PC-3 (cell line): ENCODE measurements around the gene APBB2. TPM values are rescaled to one million over a fixed set of nuclear protein-coding genes. Genes with fewer than 3 reads are reported as not detected.

Experiments used
- ATAC-seq: fragments of 200-7000 bp; cut with Tn5 transposase; 2 replicates; pipeline ENCODE4 v1.9.1; 2020; ENCODE audit warnings: mild to moderate bottlenecking, moderate library complexity
- BruUV-seq: library from RNA; stranded (reverse); fragments of 400-500 nt; replicated peaks from 2 replicates; lab custom pipeline; 2021; lab: Mats Ljungman, UMichigan
- CTCF ChIA-PET: fragments of 300-600 bp; sonication (Branson Sonifier 250); formaldehyde crosslinking; loops from one replicate; lab custom pipeline; 2022; ENCODE audit warnings: antibody characterized with exemption; lab: Charles Lee
- POLR2A ChIA-PET: fragments of 300-600 bp; sonication (Branson Sonifier 250); formaldehyde crosslinking; loops from one replicate; lab custom pipeline; 2022; ENCODE audit warnings: antibody characterized with exemption; ENCODE audit not compliant: unreplicated experiment; lab: Charles Lee
- DNase-seq: peaks from one replicate; pipeline ENCODE4 v3.0.0-alpha.2; 2015
- H2AFZ ChIP-seq: fragments of 300-600 bp; sonication (generic); 2 replicates; pipeline ENCODE4 v1.6.0; 2016; ENCODE audit warnings: antibody characterized with exemption, low read length
- H3F3A ChIP-seq: fragments of 300-600 bp; sonication (generic); one replicate; pipeline ENCODE4 v1.6.0; 2017; ENCODE audit warnings: antibody characterized with exemption, low read length, control low read depth, mild to moderate bottlenecking; ENCODE audit not compliant: unreplicated experiment
- H3K27ac ChIP-seq: fragments of 300-600 bp; sonication (generic); 2 replicates; pipeline ENCODE4 v1.5.1; 2016; ENCODE audit warnings: mild to moderate bottlenecking, low read length
- H3K27me3 ChIP-seq: fragments of 300-600 bp; sonication (generic); 2 replicates; pipeline ENCODE4 v1.6.1; 2016; ENCODE audit warnings: low read length, mixed read lengths
- H3K36me3 ChIP-seq: fragments of 300-600 bp; sonication (generic); 2 replicates; pipeline ENCODE4 v1.6.1; 2016; ENCODE audit warnings: low read depth, mixed run types, low read length, mixed read lengths
- H3K4me1 ChIP-seq: fragments of 300-600 bp; sonication (generic); 2 replicates; pipeline ENCODE4 v1.5.1; 2016; ENCODE audit warnings: low read length; ENCODE audit not compliant: insufficient read depth
- H3K4me2 ChIP-seq: fragments of 300-600 bp; sonication (generic); 2 replicates; pipeline ENCODE4 v1.6.0; 2016; ENCODE audit warnings: low read length
- H3K4me3 ChIP-seq: fragments of 300-600 bp; sonication (generic); 2 replicates; pipeline ENCODE4 v1.5.1; 2016; ENCODE audit warnings: mild to moderate bottlenecking, low read length, mixed read lengths
- H3K79me2 ChIP-seq: fragments of 300-600 bp; sonication (generic); 2 replicates; pipeline ENCODE4 v1.6.1; 2017; ENCODE audit warnings: low read length, mixed read lengths
- H3K9ac ChIP-seq: fragments of 300-600 bp; sonication (generic); 2 replicates; pipeline ENCODE4 v1.6.0; 2016; ENCODE audit warnings: mild to moderate bottlenecking, low read length
- H3K9me2 ChIP-seq: fragments of 300-600 bp; sonication (generic); replicated peaks from 2 replicates; pipeline ENCODE4 v1.6.1; 2016; ENCODE audit warnings: mixed run types, low read length, mixed read lengths
- H3K9me3 ChIP-seq: fragments of 300-600 bp; sonication (generic); 2 replicates; pipeline ENCODE4 v1.6.1; 2016; ENCODE audit warnings: low read length, mixed read lengths
- H4K20me1 ChIP-seq: fragments of 300-600 bp; sonication (generic); 2 replicates; pipeline ENCODE4 v1.6.1; 2016; ENCODE audit warnings: low read length, mixed read lengths
- CTCF ChIP-seq: fragments of 300-600 bp; sonication (generic); conservative IDR thresholded peaks from 2 replicates; pipeline ENCODE4 v1.5.1; 2017; ENCODE audit warnings: antibody characterized with exemption, low read depth, mild to moderate bottlenecking, low read length
- EZH2 ChIP-seq: fragments of 300-600 bp; sonication (generic); IDR thresholded peaks from one replicate; pipeline ENCODE4 v1.6.1; 2017; ENCODE audit warnings: antibody characterized with exemption, mild to moderate bottlenecking, low read length; ENCODE audit not compliant: unreplicated experiment
- EZH2phosphoT487 ChIP-seq: fragments of 300-600 bp; sonication (generic); IDR thresholded peaks from 2 replicates; pipeline ENCODE4 v1.6.1; 2018; ENCODE audit warnings: mild to moderate bottlenecking, antibody characterized with exemption, low read length, borderline replicate concordance
- intact Hi-C: fragments of 100-400 bp; cut with micrococcal nuclease; formaldehyde crosslinking; loops from 2 replicates; pipeline ENCODE4 v1.9.0; 2023
- total RNA-seq: library from RNA; depleted of rRNA; stranded (reverse); fragments of >200 nt; gene quantifications from 2 replicates; pipeline ENCODE4 v1.2.3, GENCODE V29; 2014

The APBB2 gene
- total RNA-seq, 1 experiment from 2014 or later, result 24.7 TPM

DNA sequence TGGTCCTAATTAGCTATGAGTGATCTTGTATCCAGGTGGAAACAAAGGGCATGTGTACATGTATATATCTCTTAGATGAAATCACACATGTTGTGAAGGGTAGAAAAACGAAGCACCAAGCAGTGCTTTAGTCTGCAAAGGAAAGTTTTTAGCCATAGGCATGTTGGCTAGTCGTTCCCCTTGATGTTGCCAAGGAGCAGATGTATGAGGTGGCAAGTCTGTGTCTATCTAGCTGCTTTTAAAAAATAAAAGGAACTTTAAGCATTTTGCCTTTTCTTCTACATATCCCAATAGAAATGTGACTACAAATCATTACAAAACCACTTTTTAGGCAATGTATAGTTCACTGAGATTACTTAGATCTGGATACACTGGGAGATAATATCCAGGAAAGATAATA is 401.5 kb downstream of the APBB2 start:
- no peaks in the 10 kb centered on the region for H3K79me2 ChIP-seq
- intact Hi-C loops, result no loop called here
- no peaks in the 10 kb centered on the region for H3K4me1 ChIP-seq
- TF ChIP-seq EZH2, result no peak
- no peak for TF ChIP-seq EZH2phosphoT487
- TF ChIP-seq CTCF, result no peak
- H2AFZ ChIP-seq, result no peak overlapping the region
- no peak overlapping the region for H3K9ac ChIP-seq
- ATAC-seq (no peak), DNase-seq (no peak)
- H3F3A ChIP-seq, result no peaks in the 10 kb centered on the region
- ChIA-PET POLR2A (no interaction called here), CTCF (no interaction called here)
- H3K4me2 ChIP-seq, result no peak overlapping the region
- no peak overlapping the region for H3K4me3 ChIP-seq
- H3K9me3 ChIP-seq, result no peaks in the 10 kb centered on the region
- BruUV-seq, result no TSS peak
- H4K20me1 ChIP-seq, result no peaks in the 10 kb centered on the region
- no peaks in the 10 kb centered on the region for H3K27me3 ChIP-seq
- H3K9me2 ChIP-seq, result no peaks in the 10 kb centered on the region
- H3K27ac ChIP-seq, result no peak overlapping the region
- no peaks in the 10 kb centered on the region for H3K36me3 ChIP-seq

DNA sequence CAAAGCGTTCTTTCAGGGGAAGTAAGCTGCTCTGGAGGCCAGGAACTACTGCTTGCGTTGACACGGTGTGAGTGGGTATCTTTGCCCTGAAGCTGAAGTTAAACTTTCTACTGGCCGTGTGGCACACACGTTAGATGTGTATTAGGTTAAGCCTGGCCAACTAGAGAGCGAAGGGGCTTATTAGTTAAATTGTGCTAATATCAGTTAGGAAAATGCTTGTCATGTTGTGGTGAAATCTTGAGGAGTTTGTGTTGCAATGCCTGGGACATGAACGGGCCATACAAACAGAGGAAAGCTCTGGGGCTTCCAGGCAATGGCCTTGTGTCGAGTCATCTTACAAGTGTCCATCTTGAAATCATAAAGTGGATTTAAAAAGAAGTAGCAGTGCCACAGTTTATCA is 402.0 kb downstream of the APBB2 start:
- no peak for TF ChIP-seq CTCF
- no peak for TF ChIP-seq EZH2phosphoT487
- no peak for TF ChIP-seq EZH2
- Histone ChIP-seq H3K36me3 (no peaks in the 10 kb centered on the region), H3K4me3 (no peak overlapping the region), H3K9ac (no peak overlapping the region), H3K4me1 (no peaks in the 10 kb centered on the region), H3K9me2 (no peaks in the 10 kb centered on the region), H4K20me1 (no peaks in the 10 kb centered on the region), H3K9me3 (no peaks in the 10 kb centered on the region), H3K27ac (no peak overlapping the region), H2AFZ (no peak overlapping the region), H3K4me2 (no peak overlapping the region), H3K79me2 (no peaks in the 10 kb centered on the region), H3K27me3 (no peaks in the 10 kb centered on the region), H3F3A (no peaks in the 10 kb centered on the region)
- BruUV-seq, result no TSS peak
- POLR2A ChIA-PET, result no interaction called here
- DNase-seq (no peak), ATAC-seq (no peak)
- CTCF ChIA-PET, result no interaction called here
- intact Hi-C loops, result no loop called here

GRCh38 chr4:40811956-40812355 is 402.4 kb downstream of the APBB2 start:
- no peak overlapping the region for H3K27ac ChIP-seq
- no peaks in the 10 kb centered on the region for H3K4me1 ChIP-seq
- no TSS peak for BruUV-seq
- DNase-seq (no peak), ATAC-seq (no peak)
- no peaks in the 10 kb centered on the region for H3K27me3 ChIP-seq
- no peaks in the 10 kb centered on the region for H3K36me3 ChIP-seq
- no peaks in the 10 kb centered on the region for H3K79me2 ChIP-seq
- H3F3A ChIP-seq, result no peaks in the 10 kb centered on the region
- H3K4me2 ChIP-seq, result no peak overlapping the region
- no peaks in the 10 kb centered on the region for H3K9me3 ChIP-seq
- ChIA-PET POLR2A (no interaction called here), CTCF (no interaction called here)
- no peak overlapping the region for H3K9ac ChIP-seq
- no peaks in the 10 kb centered on the region for H4K20me1 ChIP-seq
- intact Hi-C loops, result no loop called here
- no peaks in the 10 kb centered on the region for H3K9me2 ChIP-seq
- H3K4me3 ChIP-seq, result no peak overlapping the region
- TF ChIP-seq EZH2, result no peak
- no peak for TF ChIP-seq EZH2phosphoT487
- TF ChIP-seq CTCF, result no peak
- H2AFZ ChIP-seq, result no peak overlapping the region
